ENCODE data around the gene EPHA4.

DNA sequence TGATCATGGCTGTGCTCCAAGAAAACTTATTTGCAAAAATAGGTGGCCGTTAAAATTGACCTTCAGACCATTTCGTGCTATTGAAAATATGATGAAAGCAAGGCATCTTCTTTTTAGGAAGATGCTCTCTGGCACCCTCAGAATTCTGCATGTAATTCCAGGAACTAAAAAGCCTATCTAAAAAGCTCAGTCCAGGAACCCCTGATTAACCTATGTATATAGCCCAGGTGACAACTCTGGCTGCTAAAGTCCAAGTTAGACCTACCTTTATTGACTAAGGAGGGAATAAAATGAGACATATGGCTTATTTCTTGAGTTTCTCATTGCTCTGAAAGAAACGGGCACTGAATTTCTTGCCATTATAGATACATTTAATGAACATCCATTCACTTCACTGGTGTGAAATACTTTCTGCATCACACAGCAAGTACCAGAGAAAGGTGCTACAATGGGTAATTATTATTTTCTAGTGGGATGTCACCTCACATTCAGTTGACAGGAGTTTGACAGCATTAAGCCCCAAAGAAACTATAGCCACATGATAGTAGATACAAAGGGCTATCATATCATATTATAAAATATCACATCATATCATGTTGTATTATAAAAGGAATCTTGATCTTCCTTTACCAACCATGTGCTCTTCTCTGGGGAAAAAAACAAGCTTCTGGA lies 83.8 kb downstream of the EPHA4 start:
- TF ChIP-seq MYC (IDR thresholded peaks at IDR 0.05; ENCODE audit: borderline replicate concordance, low read length) (no peak), EP300 (IDR thresholded peaks at IDR 0.05) (no peak), ESRRA (IDR thresholded peaks at IDR 0.05; ENCODE audit: borderline replicate concordance, low read length) (no peak), CHD2 (IDR thresholded peaks at IDR 0.05; ENCODE audit: low read length, partially characterized antibody) (no peak), NR3C1 (IDR thresholded peaks at IDR 0.05) (no peak), POLR2A (IDR thresholded peaks at IDR 0.05; ENCODE audit: low read length) (no peak), RCOR1 (IDR thresholded peaks at IDR 0.05; ENCODE audit: low read depth, low read length) (no peak)
- TF ChIP-seq, protein P1, sequence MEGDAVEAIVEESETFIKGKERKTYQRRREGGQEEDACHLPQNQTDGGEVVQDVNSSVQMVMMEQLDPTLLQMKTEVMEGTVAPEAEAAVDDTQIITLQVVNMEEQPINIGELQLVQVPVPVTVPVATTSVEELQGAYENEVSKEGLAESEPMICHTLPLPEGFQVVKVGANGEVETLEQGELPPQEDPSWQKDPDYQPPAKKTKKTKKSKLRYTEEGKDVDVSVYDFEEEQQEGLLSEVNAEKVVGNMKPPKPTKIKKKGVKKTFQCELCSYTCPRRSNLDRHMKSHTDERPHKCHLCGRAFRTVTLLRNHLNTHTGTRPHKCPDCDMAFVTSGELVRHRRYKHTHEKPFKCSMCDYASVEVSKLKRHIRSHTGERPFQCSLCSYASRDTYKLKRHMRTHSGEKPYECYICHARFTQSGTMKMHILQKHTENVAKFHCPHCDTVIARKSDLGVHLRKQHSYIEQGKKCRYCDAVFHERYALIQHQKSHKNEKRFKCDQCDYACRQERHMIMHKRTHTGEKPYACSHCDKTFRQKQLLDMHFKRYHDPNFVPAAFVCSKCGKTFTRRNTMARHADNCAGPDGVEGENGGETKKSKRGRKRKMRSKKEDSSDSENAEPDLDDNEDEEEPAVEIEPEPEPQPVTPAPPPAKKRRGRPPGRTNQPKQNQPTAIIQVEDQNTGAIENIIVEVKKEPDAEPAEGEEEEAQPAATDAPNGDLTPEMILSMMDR (IDR thresholded peaks at IDR 0.05) = no peak
- TF ChIP-seq, protein P2, sequence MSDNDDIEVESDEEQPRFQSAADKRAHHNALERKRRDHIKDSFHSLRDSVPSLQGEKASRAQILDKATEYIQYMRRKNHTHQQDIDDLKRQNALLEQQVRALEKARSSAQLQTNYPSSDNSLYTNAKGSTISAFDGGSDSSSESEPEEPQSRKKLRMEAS (IDR thresholded peaks at IDR 0.05) = no peak
